ENCODE data around the gene TAF11L14.

The TAF11L14 gene

DNA sequence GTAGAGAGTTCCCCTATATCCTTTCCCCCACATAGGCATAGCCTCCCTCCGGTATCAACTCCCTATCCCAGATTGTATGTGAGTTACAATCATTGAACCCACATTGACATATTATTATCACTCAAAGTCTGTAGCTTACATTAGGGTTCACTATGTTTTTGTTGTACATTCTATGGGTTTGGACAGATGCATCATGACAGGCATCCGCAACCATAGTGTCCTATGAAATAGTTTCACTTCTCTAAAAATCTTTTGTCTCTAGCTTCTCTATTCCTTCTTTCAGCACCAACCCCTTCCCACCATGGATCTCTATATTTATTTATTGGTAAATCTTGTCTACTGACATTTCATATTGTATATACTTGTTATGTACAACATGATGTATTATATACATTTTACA is 31.6 kb downstream of the TAF11L14 start:
- TF ChIP-seq, protein P1, sequence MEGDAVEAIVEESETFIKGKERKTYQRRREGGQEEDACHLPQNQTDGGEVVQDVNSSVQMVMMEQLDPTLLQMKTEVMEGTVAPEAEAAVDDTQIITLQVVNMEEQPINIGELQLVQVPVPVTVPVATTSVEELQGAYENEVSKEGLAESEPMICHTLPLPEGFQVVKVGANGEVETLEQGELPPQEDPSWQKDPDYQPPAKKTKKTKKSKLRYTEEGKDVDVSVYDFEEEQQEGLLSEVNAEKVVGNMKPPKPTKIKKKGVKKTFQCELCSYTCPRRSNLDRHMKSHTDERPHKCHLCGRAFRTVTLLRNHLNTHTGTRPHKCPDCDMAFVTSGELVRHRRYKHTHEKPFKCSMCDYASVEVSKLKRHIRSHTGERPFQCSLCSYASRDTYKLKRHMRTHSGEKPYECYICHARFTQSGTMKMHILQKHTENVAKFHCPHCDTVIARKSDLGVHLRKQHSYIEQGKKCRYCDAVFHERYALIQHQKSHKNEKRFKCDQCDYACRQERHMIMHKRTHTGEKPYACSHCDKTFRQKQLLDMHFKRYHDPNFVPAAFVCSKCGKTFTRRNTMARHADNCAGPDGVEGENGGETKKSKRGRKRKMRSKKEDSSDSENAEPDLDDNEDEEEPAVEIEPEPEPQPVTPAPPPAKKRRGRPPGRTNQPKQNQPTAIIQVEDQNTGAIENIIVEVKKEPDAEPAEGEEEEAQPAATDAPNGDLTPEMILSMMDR (IDR thresholded peaks at IDR 0.05; ENCODE audit: borderline replicate concordance, control extremely low read depth, extremely low read depth, insufficient read depth, missing control alignments): no peak
- no peak for DNase-seq (ENCODE audit: low spot score)
- in situ Hi-C loops (cut with MboI; ENCODE audit: low sequenced_read_pairs, unreplicated experiment): no loop called here

DNA sequence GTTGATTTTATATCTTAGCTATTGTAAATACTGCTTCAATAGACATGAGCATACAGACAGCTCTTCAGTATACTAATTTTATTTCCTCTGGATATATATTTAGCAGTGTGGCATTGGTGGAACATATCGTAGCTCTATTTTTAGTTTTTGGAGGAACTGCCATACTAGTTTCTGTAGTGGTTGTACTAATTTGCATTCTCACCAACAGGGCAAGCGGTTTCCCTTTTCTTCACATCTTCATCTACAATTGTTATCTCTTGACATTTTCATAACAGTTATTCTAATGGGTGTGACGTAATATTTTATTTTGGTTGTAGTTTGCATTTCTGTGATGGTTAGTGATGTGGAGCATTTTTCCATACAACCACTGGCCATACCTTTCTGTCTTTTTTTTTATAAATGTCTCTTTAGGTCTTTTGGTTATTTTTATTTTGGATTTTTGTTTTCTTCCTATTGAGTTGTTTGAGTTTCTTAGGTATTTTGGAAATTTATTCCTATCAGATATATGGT is 32.5 kb downstream of the TAF11L14 start:
- no peak for DNase-seq (ENCODE audit: low spot score)
- in situ Hi-C loops (cut with MboI; ENCODE audit: low sequenced_read_pairs, unreplicated experiment): no loop called here
- TF ChIP-seq, protein P1 (IDR thresholded peaks at IDR 0.05; ENCODE audit: borderline replicate concordance, control extremely low read depth, extremely low read depth, insufficient read depth, missing control alignments): no peak

DNA sequence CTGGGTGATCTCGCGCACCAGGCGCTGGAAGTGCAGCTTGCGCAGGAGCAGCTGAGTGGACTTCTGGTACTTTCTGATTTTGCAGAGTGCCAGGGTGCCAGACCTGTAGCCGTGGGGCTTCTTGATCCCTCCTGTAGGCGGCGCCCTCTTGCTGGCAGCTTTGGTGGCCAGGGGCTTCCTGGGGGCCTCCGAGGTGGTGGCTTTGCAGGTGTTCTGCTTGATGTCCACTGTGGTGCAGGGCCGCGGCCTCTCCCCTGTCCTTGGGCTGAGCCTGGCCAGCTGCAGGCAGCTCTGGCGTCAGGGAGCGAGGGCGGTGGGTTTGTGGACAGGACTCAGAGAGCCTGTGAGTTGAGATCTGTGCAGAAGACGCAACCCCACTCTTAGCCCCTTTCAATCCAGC is 36.1 kb downstream of the TAF11L14 start:
- in situ Hi-C loops (cut with MboI; ENCODE audit: low sequenced_read_pairs, unreplicated experiment): no loop called here
- TF ChIP-seq, protein P1 (IDR thresholded peaks at IDR 0.05; ENCODE audit: borderline replicate concordance, control extremely low read depth, extremely low read depth, insufficient read depth, missing control alignments): no peak
- no peak for DNase-seq (ENCODE audit: low spot score)

DNA sequence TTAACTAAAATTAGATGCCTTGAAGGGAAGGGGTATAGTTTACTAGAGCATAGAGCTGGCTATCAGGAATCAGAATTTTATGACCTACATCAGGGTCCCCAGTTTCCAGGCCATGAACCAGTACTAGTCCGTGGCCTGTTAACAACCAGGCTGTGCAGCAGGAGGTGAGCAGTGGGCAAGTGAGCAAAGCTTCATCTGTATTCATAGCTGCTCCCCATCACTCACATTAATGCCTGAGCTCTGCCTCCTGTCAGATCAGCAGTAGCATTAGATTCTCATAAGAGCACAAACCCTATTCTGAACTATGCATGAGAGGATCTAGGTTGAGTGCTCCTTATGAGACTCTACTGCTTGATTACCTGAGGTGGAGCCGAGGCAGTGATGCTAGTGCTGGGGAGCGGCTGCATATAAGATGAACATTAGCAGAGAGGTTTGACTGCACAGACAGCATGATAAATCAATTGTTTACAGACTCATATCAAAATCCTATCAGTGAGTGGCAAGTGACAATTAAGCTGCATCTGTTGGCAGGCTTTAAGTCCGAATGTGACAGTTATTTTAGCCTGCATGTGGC is 44.6 kb downstream of the TAF11L14 start:
- TF ChIP-seq, protein P1 (IDR thresholded peaks at IDR 0.05; ENCODE audit: borderline replicate concordance, control extremely low read depth, extremely low read depth, insufficient read depth, missing control alignments): no peak
- no peak for DNase-seq (ENCODE audit: low spot score)
- in situ Hi-C loops (cut with MboI; ENCODE audit: low sequenced_read_pairs, unreplicated experiment): no loop called here

DNA sequence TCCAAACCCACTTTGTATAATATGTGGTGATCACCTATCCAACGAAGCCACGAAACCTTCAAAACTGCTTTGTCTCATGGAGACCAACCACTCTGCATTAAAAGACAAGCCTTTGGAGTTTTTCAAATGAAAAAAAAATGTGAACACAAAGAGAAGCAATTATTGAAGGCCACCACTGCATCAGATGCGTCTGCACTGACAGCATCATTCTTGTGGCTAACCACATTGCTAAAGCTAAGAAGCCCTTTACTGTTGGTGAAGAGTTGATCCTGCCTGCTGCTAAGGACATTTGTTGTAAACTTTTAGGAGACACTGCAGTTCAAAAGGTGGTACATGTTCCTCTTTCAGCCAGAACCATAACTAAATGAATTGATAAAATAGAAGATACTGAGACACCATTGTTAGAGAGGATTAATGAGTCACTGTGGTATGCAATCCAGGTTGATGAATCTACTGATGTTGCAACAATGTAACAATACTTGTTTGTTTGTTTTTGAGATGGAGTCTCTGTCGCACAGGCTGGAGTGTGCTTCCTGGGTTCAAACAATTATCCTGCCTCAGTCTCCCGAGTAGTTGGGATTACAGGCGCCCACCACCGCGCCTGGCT is 45.4 kb downstream of the TAF11L14 start:
- DNase-seq (ENCODE audit: low spot score): no peak
- TF ChIP-seq, protein P1 (IDR thresholded peaks at IDR 0.05; ENCODE audit: borderline replicate concordance, control extremely low read depth, extremely low read depth, insufficient read depth, missing control alignments): no peak
- in situ Hi-C loops (cut with MboI; ENCODE audit: low sequenced_read_pairs, unreplicated experiment): no loop called here

DNA sequence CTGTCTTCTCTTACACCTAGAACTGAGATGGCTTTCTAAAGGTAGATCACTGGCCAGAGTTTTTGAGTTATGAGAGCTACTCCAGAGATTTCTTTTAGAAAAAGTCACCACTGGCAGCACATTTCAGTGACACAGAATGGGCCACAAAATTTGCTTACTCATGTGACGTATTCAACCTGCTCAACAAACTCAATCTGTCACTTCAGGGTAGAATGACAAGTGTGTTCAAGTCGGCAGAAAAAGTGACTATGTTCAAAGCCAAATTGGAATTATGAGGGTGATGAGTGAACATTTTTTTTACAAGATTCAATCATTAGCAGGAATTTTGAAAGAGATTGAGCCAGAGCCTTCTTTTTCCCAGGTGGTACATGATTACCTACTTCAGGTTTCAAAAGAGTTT is 46.5 kb downstream of the TAF11L14 start:
- in situ Hi-C loops (cut with MboI; ENCODE audit: low sequenced_read_pairs, unreplicated experiment): no loop called here
- TF ChIP-seq, protein P1 (IDR thresholded peaks at IDR 0.05; ENCODE audit: borderline replicate concordance, control extremely low read depth, extremely low read depth, insufficient read depth, missing control alignments): no peak
- no peak for DNase-seq (ENCODE audit: low spot score)
